Measurements from ENCODE around the gene CCDC88B.

DNA sequence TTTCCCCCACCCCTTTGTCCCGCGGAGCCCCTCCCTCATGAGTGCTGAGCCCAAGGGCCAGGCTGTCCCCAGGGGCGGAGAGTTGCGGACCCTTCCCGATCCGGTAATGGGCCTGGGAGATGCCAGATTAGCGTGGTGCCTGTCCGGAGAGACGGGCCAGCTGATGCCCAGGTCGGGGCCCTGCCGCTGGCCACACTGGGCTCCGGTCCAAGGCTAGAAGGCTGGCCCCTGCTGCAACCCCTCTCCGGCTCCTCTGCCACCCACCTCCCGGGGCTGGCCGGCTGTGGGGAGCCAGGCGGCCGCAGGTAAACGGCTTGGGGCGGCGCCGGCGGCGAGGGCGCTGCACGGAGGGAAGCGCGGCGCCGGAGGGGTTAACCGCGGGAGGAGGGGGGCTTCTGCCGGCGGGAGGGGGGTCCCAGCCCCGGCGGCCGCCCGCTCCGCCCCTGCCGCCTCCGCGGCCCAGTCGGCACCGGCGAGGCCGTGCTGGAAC lies 48.7 kb upstream of the CCDC88B start, which contains the start of gene KCNK4:
- TF ChIP-seq, protein P1, sequence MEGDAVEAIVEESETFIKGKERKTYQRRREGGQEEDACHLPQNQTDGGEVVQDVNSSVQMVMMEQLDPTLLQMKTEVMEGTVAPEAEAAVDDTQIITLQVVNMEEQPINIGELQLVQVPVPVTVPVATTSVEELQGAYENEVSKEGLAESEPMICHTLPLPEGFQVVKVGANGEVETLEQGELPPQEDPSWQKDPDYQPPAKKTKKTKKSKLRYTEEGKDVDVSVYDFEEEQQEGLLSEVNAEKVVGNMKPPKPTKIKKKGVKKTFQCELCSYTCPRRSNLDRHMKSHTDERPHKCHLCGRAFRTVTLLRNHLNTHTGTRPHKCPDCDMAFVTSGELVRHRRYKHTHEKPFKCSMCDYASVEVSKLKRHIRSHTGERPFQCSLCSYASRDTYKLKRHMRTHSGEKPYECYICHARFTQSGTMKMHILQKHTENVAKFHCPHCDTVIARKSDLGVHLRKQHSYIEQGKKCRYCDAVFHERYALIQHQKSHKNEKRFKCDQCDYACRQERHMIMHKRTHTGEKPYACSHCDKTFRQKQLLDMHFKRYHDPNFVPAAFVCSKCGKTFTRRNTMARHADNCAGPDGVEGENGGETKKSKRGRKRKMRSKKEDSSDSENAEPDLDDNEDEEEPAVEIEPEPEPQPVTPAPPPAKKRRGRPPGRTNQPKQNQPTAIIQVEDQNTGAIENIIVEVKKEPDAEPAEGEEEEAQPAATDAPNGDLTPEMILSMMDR (IDR thresholded peaks at IDR 0.05) = no peak
- TF ChIP-seq POLR2A (IDR thresholded peaks at IDR 0.05) = no peak

All from body of pancreas (tissue), 4 donors.